HCT116 (cell line): ENCODE data around the gene REPS2. TPM values are rescaled to one million over a fixed set of nuclear protein-coding genes. Genes with fewer than 3 reads are reported as not detected.

ENCODE experiments used
- total RNA-seq: library from RNA; stranded (reverse); gene quantifications from one replicate; pipeline ENCODE4 v1.2.1, GENCODE V29; 2021; ENCODE audit not compliant: unreplicated experiment

Gene REPS2
- total RNA-seq, 1 experiment from 2014 or later, result 4.5 TPM

Other genes starting within 250 kb of the REPS2 start
- gene CTPS2, start 234.0 kb upstream of the REPS2 start, total RNA-seq, result 9.6 TPM
- gene SYAP1, start 227.0 kb upstream of the REPS2 start, total RNA-seq, result 24.8 TPM
- 22.9 TPM for gene TXLNG, start 160.2 kb upstream of the REPS2 start, total RNA-seq
- gene RBBP7, start 76.3 kb upstream of the REPS2 start, total RNA-seq, result 146 TPM